HEK293T (cell line): Measurements from ENCODE around the gene NPS.

Experiments used
- CTCF ChIA-PET: fragments of 350-600 bp; formaldehyde crosslinking; extraction: SDS; loops from one replicate; lab custom pipeline; 2021; ENCODE audit warnings: antibody characterized with exemption, inconsistent platforms; lab: Yijun Ruan, JAX
- POLR2A ChIA-PET: fragments of 350-600 bp; formaldehyde crosslinking; extraction: SDS; loops from one replicate; lab custom pipeline; 2020; ENCODE audit warnings: antibody characterized with exemption, inconsistent platforms; lab: Yijun Ruan, JAX
- DNase-seq: peaks from one replicate; pipeline ENCODE4 v3.0.0; 2012; ENCODE audit warnings: mixed read lengths; ENCODE audit errors: extremely low spot score
- ARNT ChIP-seq: fragments of 450-650 bp; IDR thresholded peaks from 2 replicates; pipeline ENCODE4 v1.6.1; 2017; ENCODE audit warnings: mild to moderate bottlenecking
- BHLHE40 ChIP-seq: fragments of 450-650 bp; IDR thresholded peaks from 2 replicates; pipeline ENCODE4 v1.6.1; 2016; ENCODE audit warnings: mild to moderate bottlenecking, moderate library complexity, borderline replicate concordance
- CTBP1 ChIP-seq: fragments of 450-650 bp; IDR thresholded peaks from 2 replicates; pipeline ENCODE4 v1.6.1; 2016; ENCODE audit warnings: borderline replicate concordance
- ELF4 ChIP-seq: fragments of 450-650 bp; IDR thresholded peaks from 2 replicates; pipeline ENCODE4 v1.6.1; 2017; ENCODE audit warnings: antibody characterized with exemption
- FOXA1 ChIP-seq: fragments of 450-650 bp; IDR thresholded peaks from 2 replicates; pipeline ENCODE4 v1.6.1; 2016; ENCODE audit warnings: mild to moderate bottlenecking
- FOXK2 ChIP-seq: fragments of 450-650 bp; IDR thresholded peaks from 2 replicates; pipeline ENCODE4 v1.6.1; 2016; ENCODE audit warnings: mild to moderate bottlenecking
- FOXM1 ChIP-seq: fragments of 450-650 bp; IDR thresholded peaks from 2 replicates; pipeline ENCODE4 v1.6.1; 2017; ENCODE audit warnings: mild to moderate bottlenecking, borderline replicate concordance
- HDGF ChIP-seq: fragments of 450-650 bp; IDR thresholded peaks from 2 replicates; pipeline ENCODE4 v1.6.1; 2017; ENCODE audit warnings: antibody characterized with exemption, borderline replicate concordance
- L3MBTL2 ChIP-seq: fragments of 450-650 bp; conservative IDR thresholded peaks from 2 replicates; pipeline ENCODE4 v1.6.1; 2016; ENCODE audit warnings: mild to moderate bottlenecking
- LEF1 ChIP-seq: fragments of 450-650 bp; IDR thresholded peaks from 2 replicates; pipeline ENCODE4 v1.6.1; 2017; ENCODE audit warnings: mild to moderate bottlenecking, borderline replicate concordance
- NFRKB ChIP-seq: fragments of 450-650 bp; IDR thresholded peaks from 2 replicates; pipeline ENCODE4 v1.6.1; 2016; ENCODE audit warnings: mild to moderate bottlenecking, moderate library complexity
- PKNOX1 ChIP-seq: fragments of 450-650 bp; IDR thresholded peaks from 2 replicates; pipeline ENCODE4 v1.6.1; 2016
- SP1 ChIP-seq: fragments of 450-650 bp; IDR thresholded peaks from 2 replicates; pipeline ENCODE4 v1.6.1; 2017
- SUZ12 ChIP-seq: fragments of 450-650 bp; IDR thresholded peaks from 2 replicates; pipeline ENCODE4 v1.6.1; 2016; ENCODE audit warnings: mild to moderate bottlenecking
- TARDBP ChIP-seq: fragments of 450-650 bp; IDR thresholded peaks from 2 replicates; pipeline ENCODE4 v1.6.1; 2016
- ZNF384 ChIP-seq: fragments of 450-650 bp; IDR thresholded peaks from 2 replicates; pipeline ENCODE4 v1.6.1; 2016

NPS gene

GRCh38 chr10:127534074-127534473, 15.0 kb upstream of the NPS start:
- TF ChIP-seq ELF4 (no peak), LEF1 (no peak), ARNT (no peak), SUZ12 (no peak), SP1 (no peak), BHLHE40 (no peak), HDGF (no peak), FOXA1 (no peak)
- no peak for DNase-seq
- CTCF ChIA-PET, result no interaction called here
- POLR2A ChIA-PET, result no interaction called here

- CTCF ChIA-PET, result no interaction called here
- DNase-seq, result no peak
- POLR2A ChIA-PET, result no interaction called here
- TF ChIP-seq PKNOX1 (no peak), CTBP1 (no peak), SUZ12 (no peak), ELF4 (no peak), ARNT (no peak), LEF1 (no peak), SP1 (no peak), FOXA1 (no peak), L3MBTL2 (no peak), FOXM1 (no peak), BHLHE40 (no peak), TARDBP (no peak)
Measured at GRCh38 chr10:127534496-127534895, 14.6 kb upstream of the NPS start.

- no peak for DNase-seq
- TF ChIP-seq ARNT (no peak), L3MBTL2 (no peak), FOXM1 (no peak), PKNOX1 (no peak), LEF1 (no peak), ZNF384 (no peak), SUZ12 (no peak)
- CTCF ChIA-PET, result no interaction called here
- POLR2A ChIA-PET, result no interaction called here
Measured at GRCh38 chr10:127535802-127536515, 13.2 kb upstream of the NPS start.

- no peak for DNase-seq
- POLR2A ChIA-PET, result no interaction called here
- CTCF ChIA-PET, result no interaction called here
- no peak for TF ChIP-seq FOXM1
- TF ChIP-seq CTBP1, result no peak
- no peak for TF ChIP-seq PKNOX1
- no peak for TF ChIP-seq NFRKB
- no peak for TF ChIP-seq ZNF384
- TF ChIP-seq L3MBTL2, result no peak
- no peak for TF ChIP-seq FOXA1
Measured at GRCh38 chr10:127536972-127537760, 11.9 kb upstream of the NPS start.

- POLR2A ChIA-PET, result no interaction called here
- TF ChIP-seq LEF1 (no peak), HDGF (no peak), TARDBP (no peak), FOXA1 (no peak), L3MBTL2 (no peak), ELF4 (no peak), FOXM1 (no peak), NFRKB (no peak), SUZ12 (no peak), SP1 (no peak), PKNOX1 (no peak), ARNT (no peak), CTBP1 (no peak), BHLHE40 (no peak), FOXK2 (no peak), ZNF384 (no peak)
- CTCF ChIA-PET, result no interaction called here
- DNase-seq, result no peak
Measured at GRCh38 chr10:127537924-127538323, 11.2 kb upstream of the NPS start.
